Prostate gland (tissue), 2 donors: Measurements from ENCODE around the gene HLA-DRA.

Experiments
- CTCF ChIP-seq, 4 experiments: fragments of 200-600 bp in 2 of 4; fragments of 450-650 bp in 2 of 4; sonication (generic) in 2 of 4; IDR thresholded peaks; 1 replicate in 3 of 4; 2 replicates in 1 of 4; pipeline ENCODE4 v1.5.1; 2016 to 2019; ENCODE audit warnings: antibody characterized with exemption in 4 of 4, mild to moderate bottlenecking in 2 of 4, moderate library complexity in 2 of 4
- POLR2A ChIP-seq: fragments of 450-650 bp; IDR thresholded peaks from one replicate; pipeline ENCODE4 v1.6.1; 2016; ENCODE audit warnings: antibody characterized with exemption, mild to moderate bottlenecking
- POLR2AphosphoS5 ChIP-seq: sonication (generic); formaldehyde crosslinking; IDR thresholded peaks from one replicate; pipeline ENCODE4 v1.6.1; 2017; ENCODE audit warnings: antibody characterized with exemption

- TF ChIP-seq POLR2A, result no peak
- TF ChIP-seq CTCF (IDR thresholded peaks at IDR 0.05), result no peak
- no peak for TF ChIP-seq POLR2AphosphoS5
These were observed 43.7 kb upstream of the HLA-DRA start for GRCh38 chr6:32396028-32396427.
